Pancreas (tissue), 10 donors: ENCODE data around the gene ATG3. TPM values are rescaled to one million over a fixed set of nuclear protein-coding genes. Genes with fewer than 3 reads are reported as not detected.

Source experiments
- ATAC-seq, 4 donors: fragments of 200-7000 bp; cut with Tn5 transposase; one replicate each; pipeline versions ENCODE4 v1.8.0 to v1.9.1; 2020; ENCODE audit warnings: mild to moderate bottlenecking in 4 of 4, moderate library complexity in 4 of 4
- DNase-seq, 6 donors: peaks; one replicate each; pipeline ENCODE4 v3.0.0-alpha.2; 2020
- FAIRE-seq: peaks from 2 replicates; lab custom pipeline; 2012; peaks lifted over from hg19 to GRCh38; lab: Jason Lieb, UNC
- H3K27ac ChIP-seq, 4 donors: fragments of 200-600 bp; sonication (generic); 1 replicate in 3 of 4; 2 replicates in 1 of 4; pipeline versions ENCODE4 v1.5.0 to v1.8.0; 2020
- H3K27me3 ChIP-seq, 4 donors: fragments of 200-600 bp; one replicate each; pipeline ENCODE4 v1.8.0; 2021
- H3K36me3 ChIP-seq, 3 donors: fragments of 200-600 bp; sonication (generic) in 1 of 3; one replicate each; pipeline versions ENCODE4 v1.5.0 to v1.8.0; 2020 to 2021
- H3K4me1 ChIP-seq, 3 donors: fragments of 200-600 bp; one replicate each; pipeline ENCODE4 v1.8.0; 2021
- H3K4me3 ChIP-seq, 4 donors: fragments of 200-600 bp; sonication (generic) in 2 of 4; one replicate each; pipeline versions ENCODE4 v1.5.0 to v1.8.0; 2020 to 2021
- H3K9me3 ChIP-seq, 4 donors: fragments of 200-600 bp; one replicate each; pipeline ENCODE4 v1.8.0; 2021
- WGBS, 2 donors: extraction: QIAGEN DNeasy Blood & Tissue Kit; methylation state at CpG; one replicate each; pipeline ENCODE4 v1.1.7; 2013; 5-methylcytosine and 5-hydroxymethylcytosine counted together
- intact Hi-C, 3 donors: fragments of 100-400 bp; cut with DNase I; formaldehyde crosslinking; loops; one replicate each; pipeline versions ENCODE4 v1.11.1 to v1.14.2; 2022
- polyA plus RNA-seq, 2 donors: library from polyadenylated mRNA; stranded (reverse); fragments of 200-250 nt; gene quantifications; one replicate each; pipeline ENCODE4 v1.2.3, GENCODE V29; 2013
- total RNA-seq, 6 donors: library from RNA; stranded (reverse); fragmentation: NEBNext Ultra II Directional in 4 of 6; extraction: Animal tissue kit (Norgen Biotek cat#: 25700) in 4 of 6; gene quantifications; one replicate each; pipeline versions ENCODE4 v1.2.1 to v1.2.4, GENCODE V29; 2021 to 2023
- TF ChIP-seq, protein P1 (sequence below), 4 donors: fragments of 200-600 bp; sonication (generic) in 3 of 4; IDR thresholded peaks; one replicate each; pipeline versions ENCODE4 v1.5.0 to v1.8.0; 2021; ENCODE audit warnings: antibody characterized with exemption in 4 of 4
- donor health status: healthy with polysubstance abuse.
- donor health status: DM: no; HTN: no; CAD: no; lungs with moderate emphysema.
- donor health status: DM: no; HTN: no; CAD: no.
- donor health status: control.
- donor health status: control.
- donor health status: Bipolar disorder and iron deficiency.
- donor health status: DM: yes; HTN: yes; CAD: no.
- donor health status: DM: no; HTN: no; CAD: no.
- donor health status: DM: no; HTN: no; CAD: no.
- donor health status: DM: yes; HTN: yes; CAD: no.

The ATG3 gene
- 10 to 100 TPM; 24.9 to 34.2 (median 25.5) TPM for total RNA-seq
- polyA plus RNA-seq, result 10 to 100 TPM; 10.9 to 23.3 TPM

DNA sequence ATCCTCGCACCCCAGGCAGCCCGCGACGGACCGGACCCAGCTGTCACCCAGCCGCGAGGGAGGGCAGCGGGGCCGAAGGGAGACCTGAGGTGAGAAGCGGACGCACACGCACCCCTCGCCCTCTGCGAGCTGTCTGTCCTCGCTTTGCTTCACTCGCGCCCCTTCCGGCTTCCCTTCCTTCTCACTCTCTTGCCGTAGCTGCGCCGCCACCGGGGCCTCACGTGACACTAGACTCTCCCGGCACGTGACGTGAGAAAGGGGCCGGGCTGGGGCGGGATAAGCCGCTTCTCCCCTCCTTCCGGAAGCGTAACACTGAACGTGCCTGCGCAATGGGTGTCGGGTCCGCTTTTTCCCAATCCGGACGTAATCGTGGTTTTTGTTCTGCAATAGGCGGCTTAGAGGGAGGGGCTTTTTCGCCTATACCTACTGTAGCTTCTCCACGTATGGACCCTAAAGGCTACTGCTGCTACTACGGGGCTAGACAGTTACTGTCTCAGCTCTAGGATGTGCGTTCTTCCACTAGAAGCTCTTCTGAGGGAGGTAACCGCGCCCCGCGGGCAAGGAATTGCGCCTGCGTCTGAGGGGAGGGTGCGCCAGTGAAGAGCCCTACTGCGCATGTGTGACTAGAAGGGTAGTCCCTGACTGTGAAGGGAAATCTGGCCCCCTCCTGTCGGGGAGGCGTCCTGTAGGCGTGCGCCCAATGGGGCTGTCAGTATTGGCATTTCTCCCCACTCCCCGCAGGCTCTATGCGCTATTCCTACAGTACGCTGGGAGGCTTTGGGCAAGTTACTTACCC, at the start of gene ATG3, which contains the start of gene SLC35A5:
Gene ATG3, minus strand, starts transcription at position 229 of the 796 bp plus-strand sequence. CDS start 434 bp downstream, outside the sequence.
Gene SLC35A5, plus strand, starts transcription at position 312 of the 796 bp plus-strand sequence. CDS start 1,359 bp downstream, outside the sequence.
- TF ChIP-seq, protein P1, sequence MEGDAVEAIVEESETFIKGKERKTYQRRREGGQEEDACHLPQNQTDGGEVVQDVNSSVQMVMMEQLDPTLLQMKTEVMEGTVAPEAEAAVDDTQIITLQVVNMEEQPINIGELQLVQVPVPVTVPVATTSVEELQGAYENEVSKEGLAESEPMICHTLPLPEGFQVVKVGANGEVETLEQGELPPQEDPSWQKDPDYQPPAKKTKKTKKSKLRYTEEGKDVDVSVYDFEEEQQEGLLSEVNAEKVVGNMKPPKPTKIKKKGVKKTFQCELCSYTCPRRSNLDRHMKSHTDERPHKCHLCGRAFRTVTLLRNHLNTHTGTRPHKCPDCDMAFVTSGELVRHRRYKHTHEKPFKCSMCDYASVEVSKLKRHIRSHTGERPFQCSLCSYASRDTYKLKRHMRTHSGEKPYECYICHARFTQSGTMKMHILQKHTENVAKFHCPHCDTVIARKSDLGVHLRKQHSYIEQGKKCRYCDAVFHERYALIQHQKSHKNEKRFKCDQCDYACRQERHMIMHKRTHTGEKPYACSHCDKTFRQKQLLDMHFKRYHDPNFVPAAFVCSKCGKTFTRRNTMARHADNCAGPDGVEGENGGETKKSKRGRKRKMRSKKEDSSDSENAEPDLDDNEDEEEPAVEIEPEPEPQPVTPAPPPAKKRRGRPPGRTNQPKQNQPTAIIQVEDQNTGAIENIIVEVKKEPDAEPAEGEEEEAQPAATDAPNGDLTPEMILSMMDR (IDR thresholded peaks at IDR 0.05), result no peak

DNA sequence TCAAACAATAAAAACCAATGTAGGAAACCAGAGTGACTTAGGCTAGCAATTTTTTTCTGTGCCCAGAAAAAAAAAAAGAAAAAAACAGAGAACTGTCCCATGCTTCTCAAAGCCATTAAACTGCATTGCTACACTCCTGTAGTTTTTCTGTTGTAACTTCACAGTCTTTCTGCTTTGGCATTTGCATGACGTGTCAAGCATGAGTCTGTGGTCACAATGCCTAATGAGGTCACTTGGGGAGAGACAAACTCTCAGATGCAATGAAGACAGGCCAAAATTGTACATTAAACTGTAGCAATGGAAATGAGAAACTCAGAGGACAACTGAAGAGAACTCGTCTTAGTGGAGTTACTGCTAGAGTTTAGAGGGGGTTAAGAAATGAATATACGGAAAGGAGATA, 48.4 kb upstream of the ATG3 start:
- 66 to 73% methylated on average over 3 of the region's 3 CpGs for WGBS, 2 donors
- no peaks in the 10 kb centered on the region for H3K9me3 ChIP-seq
- DNase-seq (no peak), ATAC-seq (no peak), FAIRE-seq (no peak)
- no peaks in the 10 kb centered on the region for H3K27me3 ChIP-seq
- H3K4me3 ChIP-seq, result no peak overlapping the region
- H3K4me1 ChIP-seq, result no peaks in the 10 kb centered on the region
- no peaks in the 10 kb centered on the region for H3K36me3 ChIP-seq
- TF ChIP-seq, protein P1 (IDR thresholded peaks at IDR 0.05), result no peak
- intact Hi-C loops, result no loop called here
- H3K27ac ChIP-seq, result no peak overlapping the region

More for the DNA sequence above, at the start of gene ATG3, which contains the start of gene SLC35A5:
- peaks cover 17 to 28% (median 24%) of the 10 kb centered on the region in 3 donors for H3K4me1 ChIP-seq
- peak within 1 kb of the TSS; percentile 69 to 82 (median 76) for H3K4me3 ChIP-seq
- peak; percentile 90 to 97 (median 95) for ATAC-seq
- H3K27me3 ChIP-seq, result no peaks in the 10 kb centered on the region
- H3K9me3 ChIP-seq, result no peaks in the 10 kb centered on the region
- no peaks in the 10 kb centered on the region for H3K36me3 ChIP-seq
- 0% methylated on average over 51 to 58 of the region's 58 CpGs for WGBS, 2 donors
- DNase-seq, result peak; percentile 98 to 99 (median 98)
- intact Hi-C loops, result no loop called here
- FAIRE-seq, result no peak
- H3K27ac ChIP-seq, result peak within 1 kb of the TSS; percentile 80 to 96 (median 90)

DNA sequence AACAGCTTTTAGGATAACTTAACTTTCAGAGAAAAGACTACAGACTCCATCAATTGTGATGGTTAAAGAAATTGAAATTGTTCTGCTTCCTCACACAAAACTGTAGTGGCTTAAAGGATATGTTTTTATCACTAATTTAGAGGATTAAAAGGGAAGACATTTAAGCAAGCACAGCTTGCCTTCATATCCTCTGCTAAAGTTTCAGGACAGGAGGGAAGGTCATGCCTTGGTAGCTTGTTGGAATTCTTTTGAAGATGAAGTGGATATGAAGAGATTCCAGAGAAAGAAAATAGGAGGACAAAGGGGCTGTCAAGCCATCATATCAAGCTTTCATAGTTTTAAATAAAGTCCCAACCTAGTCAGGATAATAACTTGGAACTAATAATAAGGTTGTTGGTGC, 46.1 kb upstream of the ATG3 start:
- Histone ChIP-seq H3K27ac (no peak overlapping the region), H3K4me1 (no peaks in the 10 kb centered on the region), H3K9me3 (no peaks in the 10 kb centered on the region), H3K4me3 (no peak overlapping the region), H3K27me3 (no peaks in the 10 kb centered on the region), H3K36me3 (no peaks in the 10 kb centered on the region)
- TF ChIP-seq, protein P1 (IDR thresholded peaks at IDR 0.05), result no peak
- ATAC-seq (no peak), FAIRE-seq (no peak), DNase-seq (no peak)
- intact Hi-C loops, result no loop called here

DNA sequence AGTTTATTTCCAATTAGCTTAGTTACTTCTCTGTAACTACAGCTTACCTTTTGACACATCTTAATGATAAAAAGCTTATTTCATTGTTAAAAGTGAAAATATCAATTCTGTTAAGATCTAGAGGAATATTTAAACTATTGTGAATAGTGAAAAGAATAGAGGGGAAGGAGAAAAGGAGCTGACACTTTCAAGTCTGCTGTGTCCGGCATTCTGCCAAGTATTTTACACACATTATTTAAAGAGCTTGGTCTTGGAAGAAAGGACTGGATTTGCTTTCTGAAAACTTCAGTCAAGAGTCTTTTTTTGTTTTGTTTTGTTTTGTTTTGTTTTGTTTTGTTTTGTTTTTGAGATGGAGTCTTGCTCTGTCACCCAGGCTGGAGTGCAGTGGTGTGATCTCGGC, 44.3 kb upstream of the ATG3 start:
- Histone ChIP-seq H3K9me3 (no peaks in the 10 kb centered on the region), H3K4me1 (no peaks in the 10 kb centered on the region), H3K27ac (no peak overlapping the region), H3K27me3 (no peaks in the 10 kb centered on the region), H3K36me3 (no peaks in the 10 kb centered on the region), H3K4me3 (no peak overlapping the region)
- intact Hi-C loops, result no loop called here
- no peak for ATAC-seq
- no peak for FAIRE-seq
- WGBS, 2 donors, result 93 to 94% methylated on average over 2 of the region's 2 CpGs
- TF ChIP-seq, protein P1 (IDR thresholded peaks at IDR 0.05), result no peak
- no peak for DNase-seq

DNA sequence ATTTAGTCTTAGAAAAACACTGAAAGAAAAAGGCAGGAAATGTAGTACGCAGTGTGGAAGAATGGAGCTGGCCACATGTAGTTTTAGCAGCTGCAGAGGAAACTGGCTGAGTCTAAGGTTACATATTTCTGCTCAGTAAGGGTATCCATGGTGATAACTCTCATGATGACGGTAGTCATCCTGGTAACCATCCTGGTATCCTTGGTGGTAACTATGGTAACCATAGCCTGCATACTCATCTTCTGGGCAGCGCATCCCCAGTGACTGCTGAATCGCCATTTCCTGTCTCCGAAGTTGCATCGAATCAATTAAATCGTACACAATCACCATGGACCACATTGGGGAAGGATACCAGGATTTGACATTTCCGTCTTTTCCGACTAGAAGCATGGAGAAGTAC, 43.5 kb upstream of the ATG3 start:
- H3K4me1 ChIP-seq, result no peaks in the 10 kb centered on the region
- intact Hi-C loops, result no loop called here
- 80% methylated on average over 9 of the region's 9 CpGs for WGBS, 2 donors
- TF ChIP-seq, protein P1 (IDR thresholded peaks at IDR 0.05), result no peak
- FAIRE-seq (no peak), DNase-seq (no peak), ATAC-seq (peak in 2 of 4 donors; percentile 68 to 89)
- H3K4me3 ChIP-seq, result no peak overlapping the region
- H3K36me3 ChIP-seq, result no peaks in the 10 kb centered on the region
- no peaks in the 10 kb centered on the region for H3K27me3 ChIP-seq
- H3K9me3 ChIP-seq, result no peaks in the 10 kb centered on the region
- no peak overlapping the region for H3K27ac ChIP-seq
